ENCODE results near the gene TTC7B.

TTC7B gene

DNA sequence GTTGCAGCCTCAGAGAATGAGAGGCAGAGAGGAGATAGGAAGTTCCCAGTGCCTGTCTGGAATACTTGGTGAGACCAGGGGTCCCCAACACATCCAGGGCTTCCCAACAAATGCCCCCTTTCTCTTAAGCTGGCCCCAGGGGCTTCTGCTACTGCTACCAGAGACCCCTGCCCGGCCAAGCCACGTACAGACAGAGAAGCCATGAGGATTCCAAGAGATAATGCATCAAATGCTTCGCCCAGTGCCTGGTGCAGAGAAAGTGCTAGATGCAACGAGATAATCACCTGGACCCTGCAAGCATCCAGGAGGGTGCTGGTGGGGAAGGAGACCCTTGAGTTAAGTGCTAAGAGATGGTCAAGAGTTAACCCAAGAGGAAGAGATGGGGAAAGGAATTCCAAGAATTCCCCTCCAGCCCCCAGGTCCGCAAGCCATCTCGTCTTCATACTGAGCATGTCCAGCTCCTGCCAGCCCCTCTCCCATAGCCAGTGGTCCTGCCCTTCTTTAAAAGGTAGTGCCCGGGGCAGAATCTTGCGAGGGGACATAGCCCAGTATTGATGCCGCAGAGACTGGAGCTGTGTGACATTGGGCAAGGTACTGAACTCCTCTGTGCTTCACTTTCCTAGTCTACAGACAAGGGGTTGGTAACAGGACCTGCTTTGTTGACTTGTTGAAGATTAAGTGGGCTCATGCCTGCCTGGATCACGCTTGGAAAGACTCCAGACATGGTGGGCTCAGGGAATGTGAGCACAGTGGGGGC, 316.1 kb downstream of the TTC7B start:
- DNase-seq, result no peak

- no peak for DNase-seq
These were observed 317.1 kb downstream of the TTC7B start for GRCh38 chr14:90499121-90499520.

GRCh38 chr14:90498198-90498597, 318.0 kb downstream of the TTC7B start:
- no peak for DNase-seq

DNA sequence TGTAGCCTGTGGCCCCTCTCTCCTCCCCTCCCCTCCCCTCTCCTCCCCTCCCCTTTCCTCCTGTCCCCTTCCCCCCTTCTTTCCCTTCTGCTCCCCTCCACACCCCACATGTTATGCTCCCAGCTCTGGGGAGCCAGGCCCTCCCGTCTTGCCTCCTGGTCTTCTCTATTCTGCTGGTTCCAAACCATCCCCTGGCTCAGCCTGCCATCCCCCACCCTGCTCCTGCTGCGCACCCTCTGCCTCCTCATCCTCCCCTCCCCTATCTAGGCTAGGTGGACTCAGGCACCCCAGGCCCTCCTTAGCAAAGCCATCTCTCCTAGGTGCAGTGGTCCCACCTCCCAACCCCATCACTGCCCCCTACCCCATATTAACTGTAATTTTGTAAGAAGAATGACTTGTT, 319.9 kb downstream of the TTC7B start:
- no peak for DNase-seq

DNA sequence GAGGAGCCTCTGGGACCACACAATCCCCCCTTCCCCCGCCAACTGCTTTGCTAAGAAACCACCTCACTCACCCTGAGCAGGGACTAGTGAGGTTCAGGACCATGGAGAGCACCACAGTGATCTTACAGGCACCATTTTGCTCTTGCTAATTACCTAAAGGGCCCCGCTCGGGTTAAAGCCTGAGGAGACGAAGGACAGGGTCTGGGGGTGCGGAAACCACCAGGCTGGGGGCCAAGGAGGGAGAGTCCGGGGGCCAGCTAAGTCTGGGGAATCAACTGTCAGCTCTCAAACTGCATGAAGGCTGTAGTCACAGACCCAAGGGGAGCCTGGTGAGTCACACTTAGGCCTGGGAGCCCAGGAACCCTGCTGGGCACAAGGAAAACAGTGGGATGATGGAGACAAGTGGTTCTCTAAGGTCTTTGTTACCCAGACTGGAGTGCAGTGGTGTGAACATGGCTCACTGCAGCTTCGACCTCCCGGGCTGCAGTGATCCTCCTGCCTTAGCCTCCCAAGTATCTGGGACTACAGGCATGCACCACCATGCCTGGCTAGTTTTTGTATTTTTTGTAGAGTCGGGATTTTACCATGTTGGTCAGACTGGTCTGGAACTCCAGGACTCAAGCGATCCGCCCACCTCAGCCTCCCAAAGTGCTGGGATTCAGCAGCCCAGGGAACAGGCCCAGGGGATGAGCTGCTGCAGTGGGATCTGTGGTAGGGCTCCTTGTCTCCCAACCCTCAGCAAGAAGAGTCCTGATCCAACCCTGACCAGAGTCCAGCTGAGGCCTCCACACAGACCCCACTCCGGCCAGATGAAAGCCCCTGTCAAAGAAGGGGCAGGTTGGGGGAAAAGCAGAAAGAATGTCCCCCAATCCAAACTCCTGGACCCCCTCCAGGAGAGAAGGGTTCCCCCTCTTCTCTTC, 320.6 kb downstream of the TTC7B start:
- no peak for DNase-seq

DNA sequence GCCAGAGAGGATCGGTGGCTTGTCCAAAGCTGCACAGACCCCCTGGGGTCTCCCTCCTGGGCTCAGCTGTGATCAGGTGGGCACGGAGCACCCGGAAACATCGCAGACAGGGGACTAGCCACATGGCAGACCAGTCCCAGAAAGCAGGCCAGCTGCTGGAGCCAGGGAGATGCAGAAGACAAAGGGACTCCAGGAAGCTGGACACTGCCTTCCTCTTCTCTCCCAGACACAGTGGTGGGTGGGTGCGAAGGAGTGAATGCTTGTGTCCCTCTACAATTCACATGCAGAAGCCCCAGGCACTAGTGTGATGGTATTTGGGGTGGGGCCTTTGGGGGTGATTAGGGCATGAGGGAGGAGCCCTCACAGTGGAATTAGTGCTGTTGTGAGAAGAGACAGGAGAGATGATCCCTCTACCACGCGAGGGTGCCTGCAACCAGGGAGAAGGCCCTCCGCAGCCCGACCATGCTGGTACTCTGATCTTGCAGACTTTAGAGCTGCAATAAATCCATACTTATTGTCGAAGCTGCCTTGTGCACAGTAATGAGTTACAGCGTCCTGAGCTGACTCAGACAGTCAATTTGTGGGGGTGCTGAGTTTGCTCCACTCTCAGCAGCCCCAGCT, 324.2 kb downstream of the TTC7B start:
- no peak for DNase-seq

- no peak for DNase-seq
These were observed 324.9 kb downstream of the TTC7B start for GRCh38 chr14:90491221-90491885.

DNA sequence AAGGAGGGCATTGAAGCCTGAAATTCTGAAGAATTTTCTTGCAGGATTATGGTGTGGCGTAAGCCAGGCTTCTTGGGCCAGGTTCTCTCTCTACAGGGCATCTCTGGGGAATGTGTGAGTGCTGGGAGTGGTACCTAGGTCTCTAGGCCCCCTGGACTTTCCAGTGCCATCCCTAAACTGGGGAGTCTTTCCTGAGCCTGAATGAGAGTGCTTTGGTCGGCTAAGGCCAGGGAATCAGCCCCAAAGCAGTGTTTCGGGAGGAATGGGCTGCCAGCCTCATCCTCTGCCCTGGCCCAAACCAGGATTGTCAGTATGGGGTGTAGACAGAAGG, 325.5 kb downstream of the TTC7B start:
- DNase-seq, result no peak

GRCh38 chr14:90489916-90490719, 326.1 kb downstream of the TTC7B start:
- DNase-seq, result no peak

- no peak for DNase-seq
These were observed 326.9 kb downstream of the TTC7B start for GRCh38 chr14:90489306-90489705.

DNA sequence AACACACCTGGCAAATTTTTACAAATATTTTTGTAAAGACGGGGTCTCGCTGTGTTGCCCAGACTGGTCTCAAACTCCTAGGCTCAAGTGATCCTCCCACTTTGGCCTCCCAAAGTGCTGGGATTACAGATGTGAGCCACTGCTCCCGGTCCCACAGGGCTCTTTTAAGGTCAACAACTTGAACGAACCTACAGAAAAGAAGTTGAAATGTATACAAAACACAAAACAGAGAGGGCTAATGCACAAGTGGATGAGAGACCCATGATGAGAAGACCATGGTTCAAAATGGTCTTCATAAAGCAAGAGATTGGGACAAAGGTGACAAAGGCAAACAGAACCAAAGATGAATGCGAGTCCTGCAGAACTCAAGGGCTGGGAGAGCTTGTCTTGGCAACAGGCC, 328.0 kb downstream of the TTC7B start:
- no peak for DNase-seq

DNA sequence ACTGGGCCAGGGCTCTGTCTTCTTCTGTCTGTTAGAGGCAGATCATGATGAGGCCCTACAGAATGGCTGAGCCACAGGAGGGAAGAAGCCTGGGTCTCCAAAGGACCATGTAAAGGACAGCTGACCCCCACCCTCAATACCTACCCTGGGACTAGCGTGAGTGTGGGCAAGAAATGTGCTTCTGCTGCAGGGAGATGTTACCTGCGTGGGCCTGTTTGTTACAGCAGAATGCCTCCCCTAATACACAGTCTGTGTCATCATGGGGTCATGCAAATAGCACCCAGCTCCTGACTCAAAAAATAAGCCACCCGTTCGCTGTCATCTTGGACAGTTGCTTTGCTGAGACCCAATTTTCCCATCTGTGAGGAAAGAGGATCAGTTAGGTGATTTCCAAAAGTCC, 328.8 kb downstream of the TTC7B start:
- DNase-seq, result no peak

DNA sequence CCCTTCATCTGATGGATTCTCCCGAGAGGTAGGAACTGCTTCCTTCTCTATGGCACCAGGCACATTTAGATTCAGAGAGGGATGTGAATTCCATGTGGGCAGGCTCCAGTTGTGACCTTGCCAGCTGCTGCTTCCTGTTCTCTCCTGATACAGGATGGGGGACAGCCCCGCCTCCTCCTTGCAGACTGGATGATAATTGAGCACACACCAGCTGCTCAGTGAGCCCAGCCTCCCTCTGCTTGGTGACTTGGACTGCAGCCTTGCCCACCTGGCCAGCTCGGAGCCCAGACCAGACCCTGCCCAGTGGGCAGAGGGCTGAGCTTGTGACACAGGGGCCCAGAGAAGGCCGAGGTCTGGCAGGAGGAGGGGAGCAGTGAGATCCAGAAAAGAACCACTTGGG, 329.2 kb downstream of the TTC7B start:
- peak in 1 of 2 experiments; percentile 27 for DNase-seq

- DNase-seq, result no peak
These were observed 331.9 kb downstream of the TTC7B start for GRCh38 chr14:90484291-90484690.

DNA sequence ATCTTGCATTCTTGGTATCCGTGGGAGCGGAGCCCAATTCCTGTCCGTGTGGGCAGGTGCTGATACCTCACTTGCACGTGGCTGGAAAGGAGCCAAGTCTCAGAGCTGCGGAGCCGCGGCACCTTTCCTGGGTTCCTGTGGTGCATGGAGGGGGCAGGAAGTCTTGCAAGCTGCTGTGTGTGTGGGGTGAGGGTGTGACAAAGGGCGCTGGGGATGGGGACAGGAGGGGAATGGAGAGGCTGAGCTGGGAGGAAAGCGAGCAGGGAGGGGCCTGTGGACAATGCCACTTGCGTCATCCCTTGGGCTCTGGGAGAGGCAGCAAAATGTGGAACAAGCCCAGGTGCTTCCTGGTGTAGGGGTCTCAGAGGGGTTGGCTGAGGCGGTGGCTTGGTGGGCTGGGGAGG, 332.7 kb downstream of the TTC7B start:
- DNase-seq, result peak in 1 of 2 experiments; percentile 44

DNA sequence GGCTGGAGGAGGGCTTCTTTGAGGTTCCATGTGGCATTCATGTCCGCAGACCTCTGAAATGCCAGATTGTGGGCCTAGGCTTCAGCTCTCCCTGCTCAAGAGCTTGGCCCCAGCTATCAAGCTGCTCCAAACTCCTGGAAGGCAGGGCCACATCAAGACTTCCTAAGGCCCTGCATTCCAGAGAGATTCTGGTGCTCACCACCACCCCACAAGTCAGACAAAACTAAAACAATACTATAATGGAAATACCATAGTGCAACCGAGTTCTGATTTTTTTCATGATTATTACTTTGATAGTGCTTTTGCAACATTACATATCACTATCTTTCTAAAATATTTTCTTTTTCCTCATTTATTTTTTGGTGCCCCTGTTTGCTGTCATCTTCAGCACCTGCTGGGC, 333.1 kb downstream of the TTC7B start:
- DNase-seq, result no peak

DNA sequence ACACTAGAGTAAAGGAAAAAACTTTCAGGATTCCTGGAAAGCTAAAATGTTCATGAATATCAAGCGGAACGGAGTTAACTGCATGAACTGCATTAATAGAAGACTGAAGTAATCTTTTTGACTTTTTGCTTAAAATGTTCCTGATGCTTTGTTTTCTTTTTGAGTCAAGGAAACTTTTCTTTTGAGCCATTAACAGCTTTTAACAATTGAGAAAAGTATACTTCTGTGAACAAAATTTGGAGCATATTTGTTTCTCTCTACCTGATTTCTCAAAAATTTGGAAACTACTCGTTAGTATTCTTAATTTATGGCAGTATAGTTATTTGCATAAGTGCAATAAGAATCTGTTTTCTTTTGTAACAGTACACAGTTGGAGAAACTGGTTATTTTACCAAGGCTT, 340.9 kb downstream of the TTC7B start:
- DNase-seq, result no peak

Data from NCI-H187 (cell line).